CD14-positive monocyte (primary cell): ENCODE data around the gene RHEB. TPM values are rescaled to one million over a fixed set of nuclear protein-coding genes. Genes with fewer than 3 reads are reported as not detected.

Source experiments
- DNase-seq, 3 donors: peaks; one replicate each; pipeline ENCODE4 v3.0.0-alpha.2; 2011 to 2022
- H2AFZ ChIP-seq: 2 replicates; pipeline ENCODE4 v1.6.0; 2012; ENCODE audit warnings: mild to moderate bottlenecking, low read depth, low read length, inconsistent platforms; ENCODE audit not compliant: insufficient read depth, poor library complexity, severe bottlenecking
- H3K27ac ChIP-seq, 2 donors: 1 replicate in 1 of 2; 2 replicates in 1 of 2; pipeline ENCODE4 v1.5.1; 2012 to 2013; ENCODE audit warnings: low read length in 2 of 2, control low read depth in 1 of 2, inconsistent platforms in 1 of 2, low read depth in 1 of 2, mild to moderate bottlenecking in 1 of 2
- H3K27me3 ChIP-seq, 2 donors: one replicate each; pipeline versions ENCODE4 v1.6.0 to v1.6.1; 2011 to 2013; ENCODE audit warnings: low read length in 2 of 2; ENCODE audit not compliant: control insufficient read depth in 2 of 2, insufficient read depth in 2 of 2
- H3K36me3 ChIP-seq, 2 donors: replicated peaks in 1 of 2; 1 replicate in 1 of 2; 2 replicates in 1 of 2; pipeline versions ENCODE4 v1.5.1 to v1.6.1; 2012 to 2013; ENCODE audit warnings: low read length in 2 of 2, control low read depth in 1 of 2, inconsistent platforms in 1 of 2, mild to moderate bottlenecking in 1 of 2; ENCODE audit not compliant: insufficient read depth in 2 of 2, control insufficient read depth in 1 of 2
- H3K4me1 ChIP-seq, 2 donors: 1 replicate in 1 of 2; 2 replicates in 1 of 2; pipeline versions ENCODE4 v1.5.1 to v1.6.1; 2012 to 2013; ENCODE audit warnings: low read length in 2 of 2, control low read depth in 1 of 2, inconsistent platforms in 1 of 2, mild to moderate bottlenecking in 1 of 2, moderate library complexity in 1 of 2; ENCODE audit not compliant: insufficient read depth in 2 of 2, control insufficient read depth in 1 of 2
- H3K4me2 ChIP-seq: replicated peaks from 2 replicates; pipeline ENCODE3; 2012; ENCODE audit warnings: low read length, moderate library complexity, mild to moderate bottlenecking; ENCODE audit not compliant: poor library complexity, severe bottlenecking; ENCODE audit errors: extremely low read depth
- H3K4me3 ChIP-seq, 3 experiments: fragments of 200-600 bp in 1 of 3; sonication (generic) in 1 of 3; replicated peaks in 1 of 3; 1 replicate in 2 of 3; 2 replicates in 1 of 3; pipeline ENCODE4 v1.5.1; 2011 to 2013; ENCODE audit warnings: low read length in 3 of 3, mild to moderate bottlenecking in 3 of 3, control low read depth in 2 of 3, low read depth in 2 of 3, inconsistent platforms in 1 of 3, moderate library complexity in 1 of 3
- H3K79me2 ChIP-seq: 2 replicates; pipeline ENCODE4 v1.6.0; 2012; ENCODE audit warnings: mild to moderate bottlenecking, control low read depth, inconsistent platforms, low read length, moderate library complexity; ENCODE audit not compliant: insufficient read depth
- H3K9ac ChIP-seq: 2 replicates; pipeline ENCODE4 v1.6.0; 2017; ENCODE audit warnings: low read length, mild to moderate bottlenecking; ENCODE audit not compliant: insufficient read depth, poor library complexity, severe bottlenecking
- H3K9me3 ChIP-seq, 2 donors: replicated peaks in 1 of 2; 1 replicate in 1 of 2; 2 replicates in 1 of 2; pipeline versions ENCODE4 v1.5.1 to v1.6.1; 2012 to 2013; ENCODE audit warnings: low read length in 2 of 2, control low read depth in 1 of 2; ENCODE audit not compliant: control insufficient read depth in 1 of 2, insufficient read depth in 1 of 2
- H4K20me1 ChIP-seq: 2 replicates; pipeline ENCODE4 v1.6.0; 2012; ENCODE audit warnings: mild to moderate bottlenecking, low read length, control low read depth, moderate library complexity; ENCODE audit not compliant: insufficient read depth
- H3K27ac Mint-ChIP-seq, 7 donors: one replicate each; pipeline ENCODE4 v1.8.0; 2020; ENCODE audit warnings: mild to moderate bottlenecking in 7 of 7, mixed read lengths in 7 of 7, moderate library complexity in 6 of 7, inconsistent platforms in 2 of 7
- H3K27me3 Mint-ChIP-seq, 3 donors: one replicate each; pipeline ENCODE4 v1.8.0; 2021 to 2022; ENCODE audit warnings: low read depth in 3 of 3, mild to moderate bottlenecking in 3 of 3, mixed read lengths in 3 of 3, moderate library complexity in 3 of 3, inconsistent platforms in 1 of 3
- H3K36me3 Mint-ChIP-seq, 2 donors: one replicate each; pipeline ENCODE4 v1.8.0; 2020; ENCODE audit warnings: mixed read lengths in 2 of 2, inconsistent platforms in 1 of 2, mild to moderate bottlenecking in 1 of 2
- H3K4me1 Mint-ChIP-seq: one replicate; pipeline ENCODE4 v1.8.0; 2020; ENCODE audit warnings: mild to moderate bottlenecking, mixed read lengths
- H3K4me3 Mint-ChIP-seq, 2 donors: one replicate each; pipeline ENCODE4 v1.8.0; 2020; ENCODE audit warnings: mild to moderate bottlenecking in 2 of 2, mixed read lengths in 2 of 2, moderate library complexity in 1 of 2
- H3K9me3 Mint-ChIP-seq, 7 donors: one replicate each; pipeline ENCODE4 v1.8.0; 2020 to 2022; ENCODE audit warnings: mixed read lengths in 7 of 7, mild to moderate bottlenecking in 6 of 7, moderate library complexity in 6 of 7, inconsistent platforms in 2 of 7
- CTCF ChIP-seq: fragments of 200-600 bp; IDR thresholded peaks from one replicate; pipeline ENCODE4 v1.8.0; 2022; ENCODE audit warnings: antibody characterized with exemption, mild to moderate bottlenecking
- WGBS: methylation state at CpG from one replicate; pipeline ENCODE4 v1.1.5; 2013; ENCODE audit warnings: missing lambda C conversion rate; ENCODE audit not compliant: insufficient coverage; 5-methylcytosine and 5-hydroxymethylcytosine counted together
- intact Hi-C, 2 donors: fragments of 100-400 bp; cut with micrococcal nuclease; formaldehyde crosslinking; loops; one replicate each; pipeline versions ENCODE4 v1.15.0 to v1.15.1; 2023
- polyA plus RNA-seq, 3 donors: library from polyadenylated mRNA; depleted of rRNA in 1 of 3; unstranded in 2 of 3; stranded (reverse) in 1 of 3; fragments of 300-500 nt in 2 of 3; fragments of >200 nt in 1 of 3; fragmentation: Illumina TruSeq in 2 of 3; gene quantifications; 1 replicate in 2 of 3; 2 replicates in 1 of 3; pipeline ENCODE4 v1.2.3, GENCODE V29; 2012 to 2021

The RHEB gene
- polyA plus RNA-seq, 3 donors: 20.4 to 96.1 (median 95.8) TPM

GRCh38 chr7:151470711-151471110 is 49.0 kb downstream of the RHEB start:
- no peak overlapping the region for H3K27ac Mint-ChIP-seq
- Histone ChIP-seq H3K27ac (no peak overlapping the region), H3K4me3 (no peak overlapping the region), H4K20me1 (peaks cover 23% of the 10 kb centered on the region), H3K4me1 (no peaks in the 10 kb centered on the region), H3K79me2 (peaks cover 29% of the 10 kb centered on the region), H3K27me3 (no peaks in the 10 kb centered on the region), H3K9me3 (no peaks in the 10 kb centered on the region), H3K36me3 (peaks cover 57 to 99% of the 10 kb centered on the region in 2 donors), H3K9ac (no peak overlapping the region), H2AFZ (no peak overlapping the region), H3K4me2 (no peak overlapping the region)
- H3K27me3 Mint-ChIP-seq: no peaks in the 10 kb centered on the region
- no peak for TF ChIP-seq CTCF
- H3K36me3 Mint-ChIP-seq: peaks cover 87 to 89% of the 10 kb centered on the region in 2 donors
- H3K4me3 Mint-ChIP-seq: no peak overlapping the region
- WGBS: 75% methylated on average over 2 of the region's 2 CpGs
- H3K9me3 Mint-ChIP-seq: peaks cover 0 to 5% (median 0%) of the 10 kb centered on the region in 7 donors
- intact Hi-C loops: no loop called here
- no peaks in the 10 kb centered on the region for H3K4me1 Mint-ChIP-seq
- DNase-seq: no peak

- H3K36me3 Mint-ChIP-seq: peaks cover 96% of the 10 kb centered on the region in 2 donors
- Histone ChIP-seq H3K79me2 (peaks cover 15% of the 10 kb centered on the region), H2AFZ (no peak overlapping the region), H3K9ac (no peak overlapping the region), H3K9me3 (no peaks in the 10 kb centered on the region), H3K4me1 (no peaks in the 10 kb centered on the region), H4K20me1 (peaks cover 18% of the 10 kb centered on the region), H3K27ac (no peak overlapping the region), H3K4me3 (no peak overlapping the region), H3K27me3 (no peaks in the 10 kb centered on the region), H3K36me3 (peaks cover 68 to 98% of the 10 kb centered on the region in 2 donors), H3K4me2 (no peak overlapping the region)
- no peaks in the 10 kb centered on the region for H3K4me1 Mint-ChIP-seq
- peak overlapping the region in 1 of 7 donors; percentile 21 for H3K27ac Mint-ChIP-seq
- DNase-seq: no peak
- H3K27me3 Mint-ChIP-seq: no peaks in the 10 kb centered on the region
- no peak overlapping the region for H3K4me3 Mint-ChIP-seq
- TF ChIP-seq CTCF: no peak
- intact Hi-C loops: no loop called here
- peaks cover 0 to 9% (median under 1%) of the 10 kb centered on the region in 7 donors for H3K9me3 Mint-ChIP-seq
- WGBS: no CpG with 5 or more reads among the region's 5 CpGs
Measured at GRCh38 chr7:151469281-151469680, 50.4 kb downstream of the RHEB start.
